GM18505 (cell line): ENCODE measurements around the gene SLC35F5.
"Not testable (repeated sequence)": the region's sequence is repeated elsewhere in the genome, so short reads cannot be mapped to it uniquely, and the experiment has no call there.

Experiments
- ATAC-seq: cut with Tn5 transposase; IDR thresholded peaks from one replicate; pipeline ENCODE4 v1.9.1; 2021; ENCODE audit not compliant: unreplicated experiment
- POLR2A ChIP-seq: IDR thresholded peaks from 4 replicates; pipeline ENCODE4 v1.6.1; 2011; ENCODE audit warnings: borderline replicate concordance; ENCODE audit not compliant: insufficient read depth, insufficient read length; ENCODE audit errors: extremely low read depth

The SLC35F5 gene

GRCh38 chr2:113756355-113757137 lies at the start of gene SLC35F5:
Gene SLC35F5, minus strand, starts transcription at chr2:113756642. Its CDS starts 233 bp downstream, at chr2:113756409.
- peak; percentile 80 for TF ChIP-seq POLR2A
- ATAC-seq = peak; percentile 93

- TF ChIP-seq POLR2A = no peak
- ATAC-seq = no peak
These were observed 42.9 kb upstream of the SLC35F5 start for GRCh38 chr2:113799375-113799774.

- no peak for ATAC-seq
- no peak for TF ChIP-seq POLR2A
These were observed 40.8 kb upstream of the SLC35F5 start for GRCh38 chr2:113797237-113797636.

- no peak for ATAC-seq
- no peak for TF ChIP-seq POLR2A
These were observed 40.2 kb upstream of the SLC35F5 start for GRCh38 chr2:113796592-113797175.

- TF ChIP-seq POLR2A = no peak
- no peak for ATAC-seq
These were observed 39.0 kb upstream of the SLC35F5 start for GRCh38 chr2:113795405-113795920.

- no peak for TF ChIP-seq POLR2A
- peak; percentile 91 for ATAC-seq
These were observed 35.5 kb upstream of the SLC35F5 start for GRCh38 chr2:113791697-113792590.

GRCh38 chr2:113784823-113785744 lies 28.6 kb upstream of the SLC35F5 start:
- ATAC-seq = no peak

GRCh38 chr2:113780472-113780871 lies 24.0 kb upstream of the SLC35F5 start:
- no peak for ATAC-seq
- no peak for TF ChIP-seq POLR2A

More at GRCh38 chr2:113784823-113785744, 28.6 kb upstream of the SLC35F5 start:
- TF ChIP-seq POLR2A = no peak

GRCh38 chr2:113777371-113777770 lies 20.9 kb upstream of the SLC35F5 start:
- no peak for TF ChIP-seq POLR2A
- ATAC-seq = no peak

- ATAC-seq = no peak
- no peak for TF ChIP-seq POLR2A
These were observed 20.5 kb upstream of the SLC35F5 start for GRCh38 chr2:113776949-113777348.

GRCh38 chr2:113774616-113775015 lies 18.2 kb upstream of the SLC35F5 start:
- ATAC-seq = not testable (repeated sequence)

GRCh38 chr2:113770929-113771328 lies 14.5 kb upstream of the SLC35F5 start:
- no peak for TF ChIP-seq POLR2A
- ATAC-seq = no peak

GRCh38 chr2:113769555-113769954 lies 13.1 kb upstream of the SLC35F5 start:
- TF ChIP-seq POLR2A = no peak
- no peak for ATAC-seq

GRCh38 chr2:113768770-113769169 lies 12.3 kb upstream of the SLC35F5 start:
- ATAC-seq = no peak
- TF ChIP-seq POLR2A = no peak
